Sigmoid colon (tissue), 7 donors: Measurements from ENCODE around the gene JOSD1. TPM values are rescaled to one million over a fixed set of nuclear protein-coding genes. Genes with fewer than 3 reads are reported as not detected.
A peak's percentile ranks its signal among the peaks of the same experiment; 100 is the strongest.

Experiments
- DNase-seq: peaks from one replicate; pipeline ENCODE4 v3.0.0-alpha.2; 2019
- H3K27ac ChIP-seq, 4 donors: fragments of 200-600 bp; sonication (generic); one replicate each; pipeline ENCODE4 v1.5.1; 2016 to 2019; ENCODE audit warnings: mild to moderate bottlenecking in 1 of 4
- H3K27me3 ChIP-seq, 3 donors: fragments of 200-600 bp; sonication (generic); one replicate each; pipeline ENCODE4 v1.5.1; 2019; ENCODE audit warnings: mild to moderate bottlenecking in 1 of 3
- H3K36me3 ChIP-seq, 4 donors: fragments of 200-600 bp; sonication (generic); one replicate each; pipeline ENCODE4 v1.5.1; 2016 to 2019
- H3K4me1 ChIP-seq, 4 donors: fragments of 200-600 bp; sonication (generic); one replicate each; pipeline ENCODE4 v1.5.1; 2017 to 2019
- H3K4me3 ChIP-seq, 4 donors: fragments of 200-600 bp; sonication (generic); one replicate each; pipeline ENCODE4 v1.5.1; 2017 to 2019; ENCODE audit warnings: mild to moderate bottlenecking in 2 of 4, moderate library complexity in 1 of 4
- H3K9me3 ChIP-seq, 4 donors: fragments of 200-600 bp in 3 of 4; sonication (generic) in 3 of 4; one replicate each; pipeline versions ENCODE4 v1.5.1 to v1.6.1; 2013 to 2019
- CTCF ChIP-seq, 4 experiments: fragments of 450-650 bp in 3 of 4; fragments of 200-600 bp in 1 of 4; IDR thresholded peaks; one replicate each; pipeline ENCODE4 v1.5.1; 2016 to 2019; ENCODE audit warnings: antibody characterized with exemption in 4 of 4, mild to moderate bottlenecking in 3 of 4, moderate library complexity in 2 of 4
- EP300 ChIP-seq, 4 donors: sonication (generic); formaldehyde crosslinking; IDR thresholded peaks; one replicate each; pipeline ENCODE4 v1.6.1; 2017; ENCODE audit warnings: antibody characterized with exemption in 4 of 4
- POLR2A ChIP-seq, 2 donors: fragments of 450-650 bp; IDR thresholded peaks; one replicate each; pipeline ENCODE4 v1.6.1; 2016; ENCODE audit warnings: antibody characterized with exemption in 2 of 2, mild to moderate bottlenecking in 2 of 2, moderate library complexity in 2 of 2
- POLR2AphosphoS5 ChIP-seq, 4 donors: sonication (generic); formaldehyde crosslinking; IDR thresholded peaks; one replicate each; pipeline ENCODE4 v1.6.1; 2017; ENCODE audit warnings: antibody characterized with exemption in 4 of 4
- WGBS, 2 donors: extraction: QIAGEN DNeasy Blood & Tissue Kit; methylation state at CpG; one replicate each; pipeline ENCODE4 v1.1.7; 2013; 5-methylcytosine and 5-hydroxymethylcytosine counted together
- intact Hi-C: fragments of 100-400 bp; cut with DNase I; formaldehyde crosslinking; loops from one replicate; pipeline ENCODE4 v1.15.1; 2023
- polyA plus RNA-seq, 3 donors: library from polyadenylated mRNA; stranded (reverse); fragments of 200-250 nt; gene quantifications; one replicate each; pipeline ENCODE4 v1.2.3, GENCODE V29; 2013
- total RNA-seq, 4 donors: library from RNA; depleted of rRNA; stranded (reverse); fragments of >200 nt; gene quantifications; one replicate each; pipeline ENCODE4 v1.1.0, GENCODE V29; 2016
- donor health status: healthy with polysubstance abuse.
- donor health status: Bipolar disorder and iron deficiency.
- donor health status: healthy.

The JOSD1 gene
- total and polyA plus RNA-seq, 7 donors: 34.9 to 94.6 (median 46.0) TPM

GRCh38 chr22:38731703-38732161, 31.0 kb upstream of the JOSD1 start:
- TF ChIP-seq POLR2AphosphoS5 (IDR thresholded peaks at IDR 0.05): no peak
- no peak for TF ChIP-seq POLR2A (IDR thresholded peaks at IDR 0.05)
- no peak for TF ChIP-seq EP300 (IDR thresholded peaks at IDR 0.05)
- TF ChIP-seq CTCF (IDR thresholded peaks at IDR 0.05): no peak
- H3K4me1 ChIP-seq: peaks cover 0 to 47% (median 38%) of the 10 kb centered on the region in 4 donors
- no peaks in the 10 kb centered on the region for H3K9me3 ChIP-seq
- H3K27me3 ChIP-seq: no peaks in the 10 kb centered on the region
- no peak for DNase-seq
- peak overlapping the region; percentile 78 to 81 (median 79) for H3K27ac ChIP-seq
- H3K36me3 ChIP-seq: peaks cover 47 to 72% (median 64%) of the 10 kb centered on the region in 4 donors
- intact Hi-C loops: no loop called here
- 89 to 95% methylated on average over 6 of the region's 6 CpGs for WGBS, 2 donors
- H3K4me3 ChIP-seq: no peak overlapping the region

- H3K27ac ChIP-seq: no peak overlapping the region
- intact Hi-C loops: no loop called here
Measured at GRCh38 chr22:38730411-38730871, 29.7 kb upstream of the JOSD1 start.

GRCh38 chr22:38729946-38730345, 29.2 kb upstream of the JOSD1 start:
- intact Hi-C loops: no loop called here
- TF ChIP-seq POLR2AphosphoS5 (IDR thresholded peaks at IDR 0.05) (no peak), CTCF (IDR thresholded peaks at IDR 0.05) (no peak), POLR2A (IDR thresholded peaks at IDR 0.05) (no peak), EP300 (IDR thresholded peaks at IDR 0.05) (no peak)
- Histone ChIP-seq H3K9me3 (no peaks in the 10 kb centered on the region), H3K27ac (no peak overlapping the region), H3K36me3 (peaks cover 48 to 72% (median 67%) of the 10 kb centered on the region in 4 donors), H3K4me3 (no peak overlapping the region), H3K4me1 (peaks cover 0 to 35% (median 33%) of the 10 kb centered on the region in 4 donors), H3K27me3 (no peaks in the 10 kb centered on the region)
- no peak for DNase-seq
- 90 to 92% methylated on average over 6 of the region's 6 CpGs for WGBS, 2 donors

More at GRCh38 chr22:38730411-38730871, 29.7 kb upstream of the JOSD1 start:
- Histone ChIP-seq H3K4me1 (peaks cover 0 to 40% (median 37%) of the 10 kb centered on the region in 4 donors), H3K4me3 (no peak overlapping the region), H3K36me3 (peaks cover 50 to 72% (median 65%) of the 10 kb centered on the region in 4 donors), H3K9me3 (no peaks in the 10 kb centered on the region), H3K27me3 (no peaks in the 10 kb centered on the region)
- DNase-seq: no peak
- no peak for TF ChIP-seq POLR2AphosphoS5 (IDR thresholded peaks at IDR 0.05)
- no peak for TF ChIP-seq POLR2A (IDR thresholded peaks at IDR 0.05)
- no peak for TF ChIP-seq EP300 (IDR thresholded peaks at IDR 0.05)
- no peak for TF ChIP-seq CTCF (IDR thresholded peaks at IDR 0.05)
- 96 to 97% methylated on average over 13 of the region's 13 CpGs for WGBS, 2 donors

- TF ChIP-seq EP300 (IDR thresholded peaks at IDR 0.05): no peak
- no peak for TF ChIP-seq POLR2A (IDR thresholded peaks at IDR 0.05)
- TF ChIP-seq POLR2AphosphoS5 (IDR thresholded peaks at IDR 0.05): no peak
- no peak for TF ChIP-seq CTCF (IDR thresholded peaks at IDR 0.05)
- Histone ChIP-seq H3K9me3 (no peaks in the 10 kb centered on the region), H3K4me3 (no peak overlapping the region), H3K27ac (no peak overlapping the region), H3K27me3 (no peaks in the 10 kb centered on the region), H3K4me1 (peaks cover 0 to 27% (median 25%) of the 10 kb centered on the region in 4 donors), H3K36me3 (peaks cover 57 to 76% (median 73%) of the 10 kb centered on the region in 4 donors)
- WGBS, 2 donors: 95 to 96% methylated on average over 18 of the region's 18 CpGs
- no peak for DNase-seq
- intact Hi-C loops: no loop called here
Measured at GRCh38 chr22:38728871-38729796, 28.4 kb upstream of the JOSD1 start.
